Measurements from ENCODE around the gene MRM2. TPM values are rescaled to one million over a fixed set of nuclear protein-coding genes. Genes with fewer than 3 reads are reported as not detected.

Gene MRM2
- total RNA-seq, 1 experiment from 2014 or later, result 62.2 TPM

DNA sequence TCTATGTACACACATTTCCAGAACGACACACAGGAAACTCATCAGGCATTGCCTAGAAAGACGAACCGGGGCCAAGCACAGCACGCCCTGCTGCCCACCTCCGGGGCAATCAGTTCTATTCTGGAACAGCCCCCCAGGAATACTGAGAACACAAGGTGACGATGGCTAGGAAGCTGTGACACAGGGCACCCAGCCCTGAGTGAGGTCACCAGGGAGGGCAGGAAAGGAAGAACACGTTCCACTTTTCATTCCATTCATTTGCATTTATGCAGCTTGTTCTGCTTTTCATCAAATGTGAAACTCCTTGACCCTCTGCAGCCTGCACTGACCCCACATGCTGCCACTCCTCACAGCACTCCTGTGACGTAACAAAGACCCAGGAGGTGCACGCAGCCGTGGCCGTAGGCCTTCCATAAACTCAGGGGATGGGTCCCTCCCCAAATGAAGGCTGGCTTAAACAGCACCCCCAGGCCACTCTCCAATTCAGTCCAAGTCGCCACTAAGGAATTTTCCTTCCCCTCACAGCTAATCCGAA, 38.2 kb downstream of the MRM2 start:
- no peak for DNase-seq (ENCODE audit: low spot score)

DNA sequence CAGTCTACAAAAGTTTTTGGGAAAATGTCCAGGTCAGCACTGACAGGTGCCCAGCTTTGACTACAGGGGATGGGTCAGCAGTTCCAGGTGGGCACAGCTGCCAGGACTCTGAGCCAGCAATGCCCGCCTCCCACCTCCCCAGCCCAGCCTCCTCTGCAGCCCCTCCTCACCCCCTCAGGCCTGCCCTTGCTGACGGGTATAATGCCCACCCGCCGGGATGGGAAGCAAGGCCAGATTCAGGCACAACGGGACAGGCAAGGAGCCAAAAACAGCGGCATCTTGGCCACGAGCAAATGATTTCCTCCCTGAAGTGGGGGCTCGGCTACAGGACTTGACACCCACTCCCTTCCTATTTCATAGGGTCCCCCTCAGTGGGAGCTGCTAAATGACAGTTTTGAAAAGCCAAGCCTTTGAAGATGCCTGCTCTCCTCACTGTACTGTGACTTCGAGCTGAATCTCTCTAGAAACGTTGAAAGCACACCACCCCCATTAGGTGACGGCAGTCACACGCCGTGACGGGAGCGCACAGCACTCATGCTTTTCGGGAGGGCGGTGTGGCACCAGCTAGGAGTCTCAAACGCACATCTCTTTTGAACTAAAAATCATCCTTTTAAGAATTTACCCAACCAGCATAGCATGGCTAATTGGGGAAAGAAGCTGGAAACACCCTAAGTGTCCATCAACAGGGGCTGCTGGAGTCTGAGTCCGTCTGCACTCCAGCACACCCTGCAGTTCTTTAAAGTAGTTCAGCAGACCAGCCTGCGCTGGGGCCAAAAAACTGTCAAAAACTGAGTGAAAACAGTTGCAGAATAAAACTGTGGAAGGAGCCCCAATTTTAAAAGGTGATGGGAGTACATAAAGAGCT, 38.9 kb downstream of the MRM2 start:
- no peak for DNase-seq (ENCODE audit: low spot score)

DNA sequence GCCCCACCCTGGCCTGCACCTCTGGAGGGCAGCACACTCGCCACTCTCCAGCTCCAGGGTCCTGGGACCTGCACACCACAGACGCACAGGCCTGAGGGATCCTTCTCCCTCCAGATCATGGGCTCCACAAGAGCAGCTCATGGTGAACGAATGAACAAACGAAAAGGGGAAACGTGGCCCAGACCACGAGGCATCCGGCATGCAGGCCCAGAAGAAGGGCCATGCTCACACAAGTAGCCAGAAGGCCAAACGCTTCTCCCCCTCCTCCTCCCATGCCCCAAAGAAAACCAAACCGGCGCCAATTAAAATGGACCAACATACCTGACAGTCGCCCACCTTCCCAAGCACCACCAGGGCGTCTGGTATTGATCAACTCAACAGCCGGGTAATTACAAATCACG, 39.6 kb downstream of the MRM2 start:
- no peak for DNase-seq (ENCODE audit: low spot score)

DNA sequence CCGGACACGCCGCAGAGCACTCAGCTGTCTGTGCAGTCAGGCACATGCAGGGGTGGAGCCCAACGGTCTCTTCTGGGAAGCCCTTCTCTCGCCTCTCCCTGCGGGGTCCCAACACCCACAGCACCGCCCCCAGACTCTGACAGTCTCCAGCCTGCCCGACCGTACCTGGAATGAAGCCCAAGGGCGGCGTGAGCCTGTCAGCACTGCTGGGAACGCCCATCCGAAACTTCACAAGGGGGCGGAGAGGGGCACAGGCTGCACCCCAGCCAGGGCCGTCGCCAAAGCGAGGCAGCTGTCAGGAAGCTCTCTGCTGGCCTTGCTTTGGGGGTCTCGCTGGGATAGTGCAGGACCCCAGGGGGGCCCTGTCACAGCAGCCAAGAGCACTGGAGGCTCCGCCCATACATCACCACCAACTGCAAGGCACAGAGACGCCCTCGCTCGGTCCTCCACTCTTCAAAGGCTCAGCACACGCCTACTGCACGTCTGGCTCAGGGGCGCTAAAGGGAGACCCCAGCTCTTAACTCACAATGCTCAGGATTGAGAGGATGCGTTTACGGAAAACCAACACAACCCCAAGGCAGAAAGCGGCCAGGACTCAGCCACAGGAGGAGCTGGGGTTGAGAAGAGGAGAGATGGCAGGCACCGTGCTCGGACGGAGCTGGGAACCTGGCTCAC, 40.2 kb downstream of the MRM2 start:
- DNase-seq (ENCODE audit: low spot score), result no peak

DNA sequence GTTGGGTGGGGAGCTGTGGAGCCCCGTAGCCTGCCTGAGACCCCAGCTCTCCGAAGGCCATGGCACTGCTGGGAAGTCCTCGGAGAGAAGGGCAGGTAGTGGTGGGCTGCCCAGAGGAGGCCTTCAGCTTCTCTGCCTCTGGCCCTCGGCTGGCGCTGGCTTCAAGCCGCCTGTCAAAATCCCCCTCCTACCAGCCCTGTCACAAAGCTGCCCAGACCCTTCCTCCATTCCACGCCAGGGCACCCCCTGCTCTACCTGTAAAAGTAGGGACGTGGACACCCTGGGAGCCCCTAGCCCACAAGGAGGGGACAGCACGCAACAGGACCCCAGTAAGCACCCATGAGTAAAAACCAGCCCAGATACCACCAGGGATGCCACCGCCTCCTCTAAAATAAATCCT, 40.9 kb downstream of the MRM2 start:
- DNase-seq (ENCODE audit: low spot score), result no peak

DNA sequence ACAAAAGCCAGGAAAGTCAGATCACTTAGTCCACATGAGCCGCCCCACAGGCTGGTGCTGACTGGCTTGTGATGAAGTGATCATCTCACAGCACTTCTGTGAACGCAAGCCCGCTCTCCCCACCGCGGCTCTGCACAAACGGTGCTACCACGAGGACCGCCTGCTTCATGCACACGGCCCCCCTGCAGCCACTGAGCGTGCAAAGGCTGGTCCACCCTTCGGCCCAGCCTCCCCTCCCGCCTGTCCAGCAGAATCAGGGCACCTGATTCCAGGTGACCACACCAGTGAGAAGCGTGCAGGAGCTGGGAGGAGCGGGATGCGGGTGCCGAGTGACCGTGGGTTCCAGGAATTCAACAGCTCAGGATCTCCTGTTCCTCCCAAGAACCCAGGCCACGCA, 41.4 kb downstream of the MRM2 start:
- DNase-seq (ENCODE audit: low spot score), result no peak

DNA sequence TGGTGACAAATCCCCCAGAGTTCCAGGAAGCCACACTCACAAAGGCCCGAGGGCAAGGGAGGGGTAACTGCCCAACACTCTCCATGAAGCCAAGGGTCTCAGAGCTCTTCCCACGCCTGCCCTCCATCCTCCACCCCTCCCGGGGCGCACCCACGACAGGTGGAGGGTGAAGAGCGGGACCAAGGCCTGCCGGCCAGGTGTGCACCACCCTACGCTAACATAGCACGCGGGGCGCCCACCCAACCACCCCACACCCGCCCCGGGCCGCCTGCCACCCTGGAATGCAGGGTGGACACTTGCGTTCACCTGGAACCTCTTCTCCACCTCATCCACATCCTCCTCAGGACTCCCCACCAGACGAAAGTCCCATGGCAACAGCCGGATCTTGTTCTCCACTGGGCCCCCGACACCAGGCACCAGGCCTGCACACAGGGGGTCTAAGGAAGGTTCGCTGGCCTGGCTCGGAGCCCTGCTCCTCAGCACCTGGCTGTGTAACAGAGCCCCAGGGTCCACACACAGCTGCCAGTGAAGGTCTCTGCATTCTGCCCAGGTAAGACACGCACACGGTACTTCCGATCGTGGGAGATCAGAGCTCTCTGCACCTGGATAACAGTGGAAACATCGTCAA, 41.9 kb downstream of the MRM2 start:
- no peak for DNase-seq (ENCODE audit: low spot score)

DNA sequence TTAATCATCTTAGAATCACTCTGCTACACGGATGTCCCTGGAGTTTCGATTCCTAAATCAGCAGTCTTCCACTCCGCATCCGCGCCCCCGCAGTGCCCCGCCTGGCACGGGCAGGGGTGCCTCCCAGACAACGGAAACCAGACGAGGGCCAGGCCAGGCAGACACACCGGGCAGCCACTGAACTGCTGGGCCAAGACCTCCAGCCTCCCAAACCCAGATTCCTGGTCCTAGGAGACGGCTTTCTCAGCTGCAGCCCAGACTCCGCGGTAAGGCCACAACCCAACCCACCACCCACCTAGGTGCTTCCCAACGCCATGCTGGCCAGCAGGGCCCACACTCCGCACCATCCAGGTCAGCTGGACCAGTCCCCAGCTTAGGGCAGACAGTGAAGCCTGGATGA, 42.5 kb downstream of the MRM2 start:
- DNase-seq (ENCODE audit: low spot score), result no peak

DNA sequence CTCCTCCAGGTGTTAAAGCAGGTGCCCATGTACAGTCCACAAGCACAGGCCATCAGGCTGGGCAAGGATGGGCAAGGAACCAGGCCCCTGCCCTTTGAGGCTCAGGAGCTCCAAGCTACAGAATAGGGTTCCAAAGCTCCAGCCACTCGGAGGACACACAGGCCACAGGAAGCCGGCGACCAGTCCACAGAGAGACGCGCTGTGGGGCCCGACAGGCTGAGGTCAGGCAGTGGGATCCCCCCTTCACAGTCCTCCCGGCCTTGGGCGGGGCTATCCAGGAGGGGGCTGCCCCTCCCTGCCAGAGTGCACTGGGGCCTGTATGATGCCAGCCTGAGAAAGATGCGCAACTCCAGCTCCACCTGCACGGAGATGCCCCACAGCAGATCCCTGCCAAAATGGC, 43.2 kb downstream of the MRM2 start:
- no peak for DNase-seq (ENCODE audit: low spot score)

DNA sequence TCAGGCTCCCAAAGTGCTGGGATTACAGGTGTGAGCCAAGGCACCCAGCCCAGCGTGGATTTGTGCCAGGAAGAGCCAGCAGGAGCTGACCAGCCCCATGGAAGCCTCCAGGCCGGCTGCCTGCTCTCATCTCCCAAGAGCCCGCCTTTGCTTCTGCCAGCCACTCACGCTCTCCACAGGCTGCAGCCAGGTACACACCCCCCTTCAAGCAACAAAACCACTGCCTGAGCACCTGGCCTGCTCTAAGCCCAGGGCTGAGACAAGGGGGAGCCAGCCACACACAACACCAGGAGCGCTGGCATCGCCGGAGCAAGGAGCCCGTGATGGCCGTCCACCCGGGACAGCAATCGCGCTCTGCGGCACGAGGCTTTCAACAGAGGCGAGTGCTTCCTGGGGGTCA, 43.8 kb downstream of the MRM2 start:
- no peak for DNase-seq (ENCODE audit: low spot score)

DNA sequence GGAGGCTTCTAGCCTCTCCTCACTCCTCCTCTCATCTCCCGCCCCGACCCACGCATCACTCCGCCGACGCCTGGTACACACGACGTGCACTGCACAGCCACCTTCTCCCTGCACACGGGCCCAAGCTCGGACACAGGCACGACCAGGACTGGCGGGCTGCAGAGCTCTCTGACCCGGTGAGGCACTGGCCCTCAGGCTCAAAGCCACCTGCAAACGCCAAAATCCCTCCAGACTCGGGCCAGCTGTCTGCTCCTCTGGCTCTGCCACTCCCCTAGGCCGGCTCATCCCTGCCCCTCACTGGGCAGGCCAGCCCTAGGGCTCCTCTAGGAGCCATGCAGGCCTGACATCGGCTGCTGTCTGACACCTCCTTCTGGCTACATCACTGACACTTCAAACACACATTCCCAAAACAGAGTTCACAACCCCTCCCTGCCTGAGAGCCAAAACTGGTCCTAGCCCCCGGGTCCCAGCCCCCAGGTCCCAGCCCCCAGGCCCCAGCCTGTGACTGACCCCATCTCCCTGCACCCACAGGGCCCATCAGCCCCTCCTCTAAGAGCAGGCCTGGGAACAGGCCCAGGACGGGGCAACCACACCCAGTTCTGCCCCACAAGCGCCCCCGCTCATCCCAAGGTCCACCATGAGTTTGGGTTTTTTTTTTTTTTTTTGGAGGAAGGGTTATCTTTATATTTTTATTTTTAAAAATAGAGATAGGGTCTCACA, 44.4 kb downstream of the MRM2 start:
- DNase-seq (ENCODE audit: low spot score), result no peak

DNA sequence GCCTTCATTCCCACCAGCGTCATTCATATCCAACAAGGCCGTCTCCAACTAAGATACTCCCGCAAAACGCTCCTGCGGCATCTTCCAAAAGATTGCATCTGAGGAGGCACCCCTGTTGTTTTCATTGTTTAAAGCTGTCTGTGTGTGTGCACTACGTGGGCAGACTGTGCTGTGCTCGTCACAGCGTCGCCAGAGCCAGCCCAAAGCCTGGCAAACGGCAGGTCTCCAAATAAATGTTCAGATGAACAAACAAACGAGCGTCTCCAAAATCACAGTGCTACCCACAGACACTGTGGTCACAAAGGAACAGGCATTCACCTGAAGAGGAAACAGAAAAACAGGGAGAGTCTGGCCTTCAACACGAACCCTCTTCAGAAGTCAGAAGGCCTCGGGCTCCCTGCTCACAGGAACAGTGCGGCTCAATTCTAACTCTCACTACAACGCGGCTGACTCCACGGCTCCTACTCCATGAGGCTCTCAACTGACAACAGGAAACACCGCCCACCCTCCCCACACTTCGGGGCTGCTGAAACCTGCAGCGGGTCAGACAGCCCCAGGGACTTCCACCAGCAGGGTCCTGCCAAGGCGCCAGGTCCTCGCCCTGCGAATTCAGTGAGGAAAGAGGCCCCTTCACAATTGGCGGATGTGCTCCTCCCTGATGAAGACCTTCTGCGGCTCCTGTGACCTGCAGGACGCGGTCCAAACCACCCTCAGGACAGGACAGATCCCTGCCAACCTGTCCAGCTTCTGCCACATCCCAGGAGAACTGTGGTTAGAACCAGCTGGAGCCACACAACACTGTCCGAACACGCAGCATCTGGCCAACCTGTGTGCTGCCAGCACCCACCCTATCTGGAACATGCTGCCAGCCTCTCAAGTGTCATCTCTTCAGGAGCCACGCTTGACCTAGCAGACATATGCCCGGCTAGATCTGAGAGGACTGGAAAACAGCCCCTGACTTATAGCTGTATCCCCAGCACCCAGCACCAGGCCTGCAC, 45.3 kb downstream of the MRM2 start:
- DNase-seq (ENCODE audit: low spot score), result no peak

DNA sequence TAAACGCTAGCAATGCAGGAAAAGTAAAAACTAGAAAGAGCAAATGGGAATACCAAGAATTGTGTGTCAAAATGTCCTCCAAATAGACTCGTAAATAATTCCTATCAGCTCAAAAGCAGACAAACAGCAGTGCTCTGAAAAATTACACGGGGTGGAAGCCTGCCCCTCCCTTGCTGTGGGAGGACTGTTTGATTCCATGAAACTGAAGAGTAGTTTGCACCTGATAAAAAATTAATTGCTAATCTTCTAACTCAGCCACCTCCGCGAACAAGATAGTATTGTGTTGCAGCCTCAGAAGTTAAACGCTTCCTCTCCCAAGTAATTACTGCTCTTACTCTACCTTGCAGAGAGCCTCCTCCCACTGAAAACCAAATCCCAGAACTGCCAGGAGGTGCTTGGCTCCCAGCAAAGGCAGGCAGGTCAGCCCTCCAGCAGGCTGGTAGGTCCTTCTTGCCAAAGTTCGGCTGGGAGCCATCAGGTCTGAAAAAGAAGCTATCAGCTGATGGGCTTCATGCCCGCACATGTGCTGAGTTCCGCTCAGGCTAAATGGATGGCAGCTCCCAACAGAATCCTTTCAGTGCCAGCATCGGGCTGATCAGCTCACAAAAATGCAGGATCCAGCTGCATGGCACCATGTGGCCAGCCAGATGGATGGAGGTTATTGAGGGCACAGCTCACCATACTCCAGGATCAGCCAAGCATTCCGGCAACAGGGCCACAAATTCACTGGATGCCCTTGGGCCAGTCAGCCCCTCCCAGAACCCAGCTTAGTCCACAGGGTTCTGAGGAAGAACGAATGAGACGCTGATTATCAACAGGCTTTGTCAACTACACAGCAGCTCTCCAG, 46.4 kb downstream of the MRM2 start:
- no peak for DNase-seq (ENCODE audit: low spot score)

DNA sequence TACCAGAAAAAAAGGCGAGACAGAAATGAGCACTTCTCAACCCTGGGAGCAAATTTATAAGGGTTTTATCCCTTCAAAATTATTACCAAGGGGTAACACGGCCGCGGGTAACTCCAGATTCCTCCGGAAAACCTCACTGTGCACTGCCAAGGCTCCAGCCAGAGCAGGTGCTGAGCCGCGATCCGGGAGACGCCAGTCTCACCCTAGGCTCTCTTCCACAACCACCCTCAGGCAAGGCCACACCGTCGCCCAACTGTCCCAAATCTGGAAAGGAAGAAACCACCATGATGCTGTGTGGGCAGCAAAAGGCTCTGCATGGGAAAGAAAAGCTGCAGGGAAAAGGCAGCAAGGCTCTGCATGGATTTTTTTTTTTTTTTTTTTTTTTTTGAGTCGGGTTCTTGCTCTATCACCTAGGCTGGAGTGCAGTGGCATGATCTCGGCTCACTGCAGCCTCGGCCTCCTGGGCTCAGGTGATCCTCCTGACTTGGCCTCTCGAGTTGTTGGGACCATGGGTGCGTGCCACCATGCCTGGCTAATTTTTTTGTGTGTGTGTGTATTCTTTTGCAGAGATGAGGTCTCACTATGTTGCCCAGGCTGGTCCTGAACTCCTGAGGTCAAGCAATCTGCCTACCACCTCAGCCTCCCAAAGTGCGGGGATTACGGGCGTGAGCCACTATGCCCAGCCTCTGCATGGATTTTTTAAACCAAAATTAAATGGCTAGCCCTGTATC, 48.3 kb downstream of the MRM2 start:
- DNase-seq (ENCODE audit: low spot score), result no peak

DNA sequence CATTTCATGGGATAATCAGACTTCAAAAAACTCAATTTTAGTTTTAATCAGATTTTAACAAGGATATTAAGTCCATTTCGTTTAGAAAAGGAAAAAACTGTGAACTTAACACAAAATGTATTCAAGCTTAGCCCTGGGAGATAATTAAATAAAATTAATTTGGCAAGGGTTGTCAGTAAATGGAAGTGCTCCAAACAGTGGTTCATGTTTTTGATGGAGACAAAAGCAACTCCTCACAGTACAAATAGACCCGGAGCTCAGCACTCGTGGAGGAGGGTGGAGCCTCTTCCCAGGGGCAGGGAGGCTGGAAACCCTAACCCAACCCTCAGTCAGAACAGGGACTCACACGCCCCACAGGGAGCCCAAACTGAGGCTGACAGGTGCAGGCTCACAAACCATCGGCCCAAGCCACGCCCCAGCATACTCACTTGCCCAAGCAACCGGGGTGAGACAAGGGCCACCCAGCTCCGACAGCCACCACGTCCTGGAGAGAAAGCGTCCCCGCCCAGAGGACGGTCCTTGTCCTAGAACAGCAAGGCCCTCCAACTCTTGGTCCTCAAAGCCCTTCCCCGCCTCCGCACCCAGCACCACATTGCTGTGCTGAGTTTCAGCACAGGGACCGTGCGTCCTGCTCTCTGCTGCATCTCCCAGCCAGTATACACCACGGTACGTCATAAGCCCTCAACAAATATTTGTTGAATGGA, 49.0 kb downstream of the MRM2 start:
- DNase-seq (ENCODE audit: low spot score), result no peak

DNA sequence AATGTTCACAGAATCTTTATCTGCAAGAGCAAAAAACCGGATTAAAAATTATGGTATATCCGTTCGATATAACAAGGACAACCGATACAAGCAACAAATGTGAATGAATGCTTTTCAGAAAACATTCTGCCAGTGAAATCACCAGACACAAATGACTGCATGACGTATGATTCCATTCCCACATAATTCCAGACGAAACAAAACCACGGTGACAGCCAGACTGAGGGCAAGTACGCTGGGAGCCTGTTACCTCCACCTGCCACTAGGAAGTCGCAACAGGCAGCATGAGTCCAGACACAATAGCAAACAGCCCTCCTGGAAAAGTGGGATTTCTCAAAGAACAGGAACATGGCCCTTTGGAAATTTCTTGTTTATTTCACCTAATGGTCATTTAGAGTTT, 51.0 kb downstream of the MRM2 start:
- peak; percentile 59 for DNase-seq (ENCODE audit: low spot score)

DNA sequence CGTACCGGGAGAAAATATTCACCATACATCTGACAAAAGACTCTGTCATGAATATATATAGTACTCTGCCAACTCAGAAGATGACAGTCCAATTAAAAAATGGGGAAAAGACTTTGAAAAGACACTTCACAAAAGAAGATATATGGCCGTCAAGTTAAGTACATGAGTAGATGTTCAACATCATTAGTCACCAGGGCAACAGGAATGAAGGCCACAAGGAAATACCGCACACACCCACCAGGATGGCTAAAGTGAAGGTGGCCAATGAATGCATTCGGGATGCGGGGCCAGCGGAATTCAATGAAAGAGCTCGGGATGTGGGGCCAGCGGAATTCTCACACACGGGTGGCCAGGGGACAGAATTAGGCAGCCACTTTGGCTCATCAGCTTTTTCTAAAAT, 51.5 kb downstream of the MRM2 start:
- peak; percentile 91 for DNase-seq (ENCODE audit: low spot score)

DNA sequence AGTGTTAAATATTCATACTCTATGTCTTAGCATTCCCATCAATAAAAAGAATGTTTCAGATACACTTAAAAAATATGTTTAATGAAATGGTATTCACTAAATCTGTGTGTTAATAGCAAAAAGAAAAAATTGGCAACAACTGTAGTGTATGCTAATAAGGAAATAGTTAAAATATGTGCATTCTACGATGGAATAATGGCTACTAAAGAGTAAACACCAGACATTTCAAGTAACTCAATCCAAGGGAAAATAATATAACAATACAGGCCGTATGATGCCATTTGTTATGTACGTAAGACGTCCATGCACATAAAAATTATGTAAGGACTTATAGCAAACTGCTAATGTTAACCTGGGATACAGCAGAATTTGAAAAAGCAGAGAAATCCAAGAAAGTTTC, 55.8 kb downstream of the MRM2 start:
- no peak for DNase-seq (ENCODE audit: low spot score)

DNA sequence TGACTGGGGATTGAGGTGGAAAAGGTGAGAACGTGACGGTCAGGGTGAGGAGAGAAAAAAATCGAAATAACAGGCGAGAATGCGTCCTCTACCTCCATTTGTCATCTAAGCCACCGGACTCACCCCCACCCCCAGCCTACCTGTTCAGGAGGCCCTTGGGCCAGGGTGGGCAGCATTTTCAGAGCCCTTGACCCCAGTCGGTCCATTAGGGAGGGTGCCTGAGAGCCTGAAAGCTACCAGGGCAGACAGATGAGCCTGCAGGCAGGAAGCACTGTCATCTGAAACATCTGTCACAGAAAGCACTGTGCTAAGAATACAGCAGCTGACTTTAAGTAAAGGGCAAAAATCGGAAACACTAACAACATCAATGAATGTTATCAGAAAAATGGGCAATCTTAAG, 56.3 kb downstream of the MRM2 start:
- DNase-seq (ENCODE audit: low spot score), result no peak

Measured in A172 (cell line).